Activated CD4-positive, alpha-beta T cell treated with anti-CD3 and anti-CD28 coated beads for 4 hours (primary cell): ENCODE results near the gene RBM38.
"Not testable (repeated sequence)": the region's sequence is repeated elsewhere in the genome, so short reads cannot be mapped to it uniquely, and the experiment has no call there.

Source experiments
- DNase-seq, 2 donors: peaks; one replicate each; pipeline ENCODE4 v3.0.0-alpha.2; 2020

The RBM38 gene

DNA sequence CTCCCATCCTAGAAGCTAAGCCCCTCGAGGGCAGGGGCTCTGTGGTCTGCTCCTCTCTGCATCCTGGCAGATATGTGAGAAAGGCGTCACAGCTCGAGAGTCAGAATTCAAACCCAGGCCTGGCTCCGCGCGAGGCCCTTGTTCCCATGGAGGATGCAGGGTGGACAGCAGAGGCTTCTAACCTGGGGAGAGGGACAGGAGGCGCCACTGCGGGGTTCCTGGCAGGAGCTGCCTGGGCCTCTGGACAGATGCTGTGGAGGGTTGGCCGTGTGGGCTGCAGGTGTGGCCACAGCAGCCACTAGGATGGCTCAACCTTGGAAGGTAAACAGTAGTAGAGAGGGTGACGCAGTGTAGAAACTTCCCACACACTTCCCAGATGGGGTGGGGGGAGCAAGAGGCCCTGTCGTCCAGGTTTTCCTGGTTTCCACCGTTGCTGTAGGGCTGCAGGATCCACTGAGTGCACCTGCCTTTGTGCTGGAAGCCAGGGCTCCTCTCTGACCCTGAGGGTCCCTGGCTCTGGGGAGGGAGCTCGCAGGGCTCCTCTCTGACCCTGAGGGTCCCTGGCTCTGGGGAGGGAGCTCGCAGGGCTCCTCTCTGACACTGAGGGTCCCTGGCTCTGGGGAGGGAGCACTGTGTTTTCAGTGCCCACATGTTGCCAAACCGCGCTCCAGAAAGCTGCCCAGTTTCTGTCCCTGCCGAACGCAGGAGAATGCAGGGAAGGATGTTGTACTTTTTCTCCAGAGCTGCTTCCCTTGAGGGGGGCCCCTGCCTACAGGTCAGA lies 14.2 kb downstream of the RBM38 start:
- no peak for DNase-seq

DNA sequence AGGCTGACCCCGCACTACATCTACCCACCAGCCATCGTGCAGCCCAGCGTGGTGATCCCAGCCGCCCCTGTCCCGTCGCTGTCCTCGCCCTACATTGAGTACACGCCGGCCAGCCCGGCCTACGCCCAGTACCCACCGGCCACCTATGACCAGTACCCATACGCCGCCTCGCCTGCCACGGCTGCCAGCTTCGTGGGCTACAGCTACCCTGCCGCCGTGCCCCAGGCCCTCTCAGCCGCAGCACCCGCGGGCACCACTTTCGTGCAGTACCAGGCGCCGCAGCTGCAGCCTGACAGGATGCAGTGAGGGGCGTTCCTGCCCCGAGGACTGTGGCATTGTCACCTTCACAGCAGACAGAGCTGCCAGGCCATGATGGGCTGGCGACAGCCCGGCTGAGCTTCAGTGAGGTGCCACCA lies 16.4 kb downstream of the RBM38 start:
- DNase-seq = no peak

DNA sequence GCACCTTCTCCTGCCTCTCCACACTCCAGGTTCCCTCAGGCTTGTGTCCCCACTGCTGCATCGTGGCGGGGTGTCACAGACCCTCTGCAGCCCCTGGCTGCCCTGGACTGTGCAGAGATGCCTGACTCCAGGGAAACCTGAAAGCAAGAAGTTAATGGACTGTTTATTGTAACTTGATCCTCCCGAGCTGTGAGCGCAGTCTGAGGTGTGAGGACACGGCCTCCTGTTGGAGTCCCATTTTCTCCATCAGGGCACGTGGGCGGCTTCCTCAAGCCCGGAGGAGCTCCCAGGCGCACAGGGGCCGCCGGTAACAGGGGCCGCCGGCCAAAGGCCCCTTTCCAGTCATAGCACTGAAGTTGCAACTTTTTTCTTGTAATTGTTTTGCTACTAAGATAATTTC lies 16.9 kb downstream of the RBM38 start:
- DNase-seq = no peak

DNA sequence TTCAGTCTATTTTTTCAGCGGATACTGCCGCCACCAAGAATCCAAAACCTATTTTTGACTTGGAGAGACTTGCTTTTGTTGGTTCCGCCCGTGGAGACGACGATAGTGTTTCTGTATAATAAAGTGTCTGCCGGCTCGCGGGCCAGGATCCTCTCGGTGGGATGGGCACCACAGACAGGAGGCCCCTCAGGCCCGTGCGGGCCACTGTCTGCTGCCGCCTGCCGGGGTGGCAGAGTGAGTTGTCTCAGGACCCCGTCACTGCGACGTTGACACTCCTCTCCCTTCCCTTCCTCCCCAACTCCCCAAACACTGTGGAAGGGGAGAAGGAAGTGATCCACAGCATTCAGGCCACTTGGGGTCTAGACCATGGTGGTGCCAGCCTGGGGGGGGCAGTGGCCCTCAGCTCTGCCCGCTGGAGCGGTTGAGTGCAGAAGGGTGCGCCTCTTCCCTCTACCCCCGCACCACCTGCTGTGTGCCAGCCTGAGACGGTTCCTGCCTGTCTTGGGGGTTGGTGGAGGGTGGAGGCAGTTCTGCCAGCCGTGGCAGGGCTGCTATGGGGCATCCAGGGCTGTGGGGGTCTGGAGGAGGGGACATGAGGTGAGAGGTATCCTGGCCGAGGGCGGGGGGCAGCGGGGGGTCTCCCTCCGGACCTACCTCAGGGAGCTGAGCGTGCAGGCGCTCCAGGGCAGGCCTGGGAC lies 17.5 kb downstream of the RBM38 start:
- no peak for DNase-seq

DNA sequence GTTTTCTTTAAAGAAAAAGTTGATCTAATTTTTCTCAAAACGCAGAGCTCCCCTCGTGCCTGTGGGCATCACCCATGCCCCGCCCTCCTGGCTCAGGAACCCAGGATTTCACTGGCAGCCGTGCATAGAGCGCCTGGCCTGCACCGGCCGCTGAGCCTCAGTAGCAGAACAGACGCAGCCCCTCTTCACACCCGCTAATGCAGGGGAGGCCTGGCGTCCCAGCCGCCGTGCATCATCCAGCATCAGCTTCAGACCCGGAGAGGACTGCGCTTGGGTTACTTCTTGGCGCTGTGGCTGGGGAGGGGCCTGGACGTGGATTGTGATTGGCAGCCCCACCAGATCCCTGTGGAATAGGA lies 18.1 kb downstream of the RBM38 start:
- DNase-seq = no peak

DNA sequence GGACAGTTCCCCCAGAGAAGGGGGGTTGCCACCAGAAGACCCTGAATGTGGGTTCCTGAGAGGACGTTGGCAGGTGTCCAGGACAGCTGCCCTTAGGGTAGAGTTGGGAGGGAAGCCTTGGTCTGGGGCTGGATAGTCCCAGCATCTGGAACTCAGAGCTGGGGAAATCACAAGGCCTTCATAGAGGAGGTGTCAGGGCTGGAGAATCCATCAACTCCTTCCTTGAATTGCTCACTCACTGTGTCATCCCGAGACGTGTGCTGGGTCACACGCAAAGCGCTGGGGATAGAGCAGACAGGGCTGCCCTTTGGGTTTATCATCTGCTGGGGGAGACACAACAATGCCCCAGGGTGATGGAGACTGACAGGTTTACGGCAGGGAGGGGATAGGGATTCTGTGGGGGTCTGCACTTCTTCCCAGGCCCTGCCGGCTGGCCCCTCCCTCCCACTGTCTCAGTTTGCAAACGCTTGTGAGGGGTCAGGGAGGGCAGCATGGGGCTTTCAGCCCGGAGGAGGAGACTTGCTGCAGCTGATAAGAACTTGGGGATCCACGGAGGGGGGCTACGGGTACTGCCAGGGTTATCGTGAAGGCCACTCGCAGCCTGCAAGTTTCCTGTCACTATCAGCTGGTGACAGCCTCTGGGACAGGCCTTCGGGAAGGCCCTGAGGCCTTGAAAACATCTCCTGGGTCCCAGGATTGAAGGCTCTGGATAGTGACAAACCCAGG lies 18.6 kb downstream of the RBM38 start:
- no peak for DNase-seq

DNA sequence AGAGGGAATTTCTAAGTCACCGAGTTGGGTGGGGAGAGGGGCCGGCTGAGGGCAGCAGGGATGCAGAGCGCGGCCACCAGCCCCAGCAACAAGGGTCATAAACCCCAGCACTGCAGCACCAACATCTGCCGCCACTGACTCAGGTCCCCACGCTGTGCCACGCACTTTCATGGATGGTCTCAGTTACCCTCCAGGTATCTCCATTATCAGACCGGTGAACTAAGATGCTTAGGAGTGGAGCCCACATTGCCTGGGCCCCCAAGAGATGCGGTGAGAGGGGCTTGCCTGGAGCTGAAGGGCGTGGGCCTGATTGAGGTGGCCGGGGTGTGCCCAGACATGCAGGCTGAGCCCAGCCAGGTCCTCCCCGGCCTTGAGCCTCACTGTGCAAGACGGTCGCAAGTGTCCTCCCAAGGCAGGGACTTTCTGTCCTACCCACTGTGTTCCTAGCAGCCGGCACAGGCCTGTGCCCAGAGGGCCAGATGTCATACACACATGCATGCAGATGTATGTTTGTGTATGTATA lies 19.3 kb downstream of the RBM38 start:
- no peak for DNase-seq

DNA sequence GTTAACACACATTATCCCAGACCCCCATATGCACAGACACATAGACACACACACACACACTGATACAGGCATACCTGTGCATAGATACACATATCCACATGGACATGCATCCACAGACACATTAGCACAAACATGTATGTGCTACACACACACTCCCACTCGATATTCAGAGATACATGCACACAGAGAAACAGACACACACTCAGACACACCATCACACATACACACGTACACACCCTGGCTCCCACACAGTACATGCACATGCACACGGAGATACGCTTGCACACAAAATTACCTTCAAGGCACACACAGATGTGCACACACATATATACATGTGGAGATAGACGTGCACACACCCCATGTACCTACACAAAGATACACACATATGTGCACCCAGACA lies 19.7 kb downstream of the RBM38 start:
- DNase-seq = no peak

DNA sequence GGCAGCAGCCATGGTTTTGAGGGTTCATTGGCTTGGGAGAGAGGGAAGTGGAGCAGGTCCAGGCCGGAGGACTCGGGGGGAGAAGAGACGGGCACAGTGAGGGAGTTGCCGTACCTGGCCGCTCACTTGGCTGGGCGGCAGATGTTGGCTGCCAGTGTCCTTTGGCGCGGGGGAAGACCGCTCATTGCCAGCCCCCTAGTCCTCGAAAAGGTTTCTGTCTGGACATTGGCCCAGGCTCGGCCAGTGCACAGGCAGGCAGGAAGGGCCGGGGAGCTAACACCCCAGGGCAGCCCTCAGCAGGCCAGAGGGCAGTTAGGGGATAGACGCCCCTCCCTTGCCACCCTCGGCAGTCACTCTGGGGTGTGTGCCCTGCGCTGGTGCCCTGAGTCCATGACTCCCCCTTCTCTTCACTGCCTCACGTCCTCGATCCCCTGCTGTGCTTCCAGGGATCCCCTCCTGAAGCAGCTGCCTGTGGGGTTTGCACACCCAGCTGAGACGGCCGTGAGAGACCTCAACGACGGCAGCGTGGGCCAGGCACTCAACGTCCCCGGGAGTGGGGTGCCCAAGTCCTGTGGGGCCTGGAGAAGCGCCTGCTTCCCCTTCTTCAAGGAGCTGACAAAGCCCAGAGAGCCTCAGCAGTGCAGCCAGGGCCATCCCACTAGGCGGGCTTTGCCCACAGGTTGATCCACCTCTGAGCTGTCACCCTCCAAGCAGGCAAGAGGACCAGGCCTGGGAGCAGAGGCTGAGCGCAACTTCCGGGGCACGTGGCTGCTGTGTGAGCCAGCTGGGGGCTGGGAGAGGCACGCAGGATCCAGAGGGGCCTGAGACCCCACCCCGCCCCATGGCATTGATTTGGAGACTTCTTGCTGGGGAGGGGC lies 20.4 kb downstream of the RBM38 start:
- no peak for DNase-seq

DNA sequence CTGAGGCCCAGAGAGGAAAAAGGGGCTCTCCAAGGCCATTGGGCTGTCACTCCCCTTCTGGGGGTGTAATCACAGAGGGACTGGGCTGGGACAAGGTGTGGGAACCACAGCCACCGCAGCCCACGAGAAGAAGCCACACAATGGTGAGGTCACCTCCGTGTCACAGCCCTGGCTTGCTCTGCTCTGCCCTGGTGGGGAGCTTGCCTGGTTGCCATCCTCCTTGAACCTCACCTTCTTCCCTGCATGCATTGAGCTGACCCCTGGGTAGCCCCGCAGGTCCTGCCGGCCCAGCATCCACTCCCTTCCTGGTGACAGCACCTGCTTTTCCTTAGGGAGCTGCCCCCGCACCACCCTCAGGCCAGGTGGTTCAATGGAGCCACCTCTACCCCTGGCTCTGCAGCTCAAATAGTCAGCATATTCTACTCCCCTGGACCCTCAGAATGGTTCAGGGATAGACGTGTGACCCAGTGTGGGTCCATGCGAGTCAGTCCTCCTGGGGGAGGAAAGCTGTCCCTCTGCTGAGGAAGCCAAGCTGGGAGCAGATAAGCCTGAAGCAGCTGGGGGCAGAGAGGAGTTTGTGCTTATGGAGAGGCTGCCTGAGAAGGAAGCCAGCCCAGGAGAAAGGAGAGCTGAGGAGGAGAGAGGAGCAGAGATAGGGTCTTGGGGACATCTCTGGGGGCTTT lies 21.3 kb downstream of the RBM38 start:
- DNase-seq = no peak

DNA sequence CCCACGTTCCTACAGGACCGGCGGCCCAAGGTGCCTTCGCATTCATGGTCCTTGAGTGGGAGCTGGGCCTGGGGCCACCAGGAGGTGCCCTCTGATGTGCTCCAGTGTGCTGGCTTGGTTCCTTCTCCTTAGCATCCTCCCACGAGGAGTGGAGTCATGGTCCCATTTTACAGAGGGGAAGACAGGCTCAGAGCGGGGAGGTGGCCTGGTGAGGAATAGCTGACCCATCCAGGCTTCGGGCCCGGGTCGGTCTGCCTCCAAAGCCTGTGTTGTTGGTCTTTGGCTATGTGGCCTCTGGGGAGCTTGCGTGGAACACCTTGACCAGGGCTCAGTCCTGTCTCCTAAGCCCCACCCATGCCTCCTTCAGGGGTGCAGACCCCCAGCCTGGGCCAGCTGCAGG lies 22.8 kb downstream of the RBM38 start:
- DNase-seq = no peak

DNA sequence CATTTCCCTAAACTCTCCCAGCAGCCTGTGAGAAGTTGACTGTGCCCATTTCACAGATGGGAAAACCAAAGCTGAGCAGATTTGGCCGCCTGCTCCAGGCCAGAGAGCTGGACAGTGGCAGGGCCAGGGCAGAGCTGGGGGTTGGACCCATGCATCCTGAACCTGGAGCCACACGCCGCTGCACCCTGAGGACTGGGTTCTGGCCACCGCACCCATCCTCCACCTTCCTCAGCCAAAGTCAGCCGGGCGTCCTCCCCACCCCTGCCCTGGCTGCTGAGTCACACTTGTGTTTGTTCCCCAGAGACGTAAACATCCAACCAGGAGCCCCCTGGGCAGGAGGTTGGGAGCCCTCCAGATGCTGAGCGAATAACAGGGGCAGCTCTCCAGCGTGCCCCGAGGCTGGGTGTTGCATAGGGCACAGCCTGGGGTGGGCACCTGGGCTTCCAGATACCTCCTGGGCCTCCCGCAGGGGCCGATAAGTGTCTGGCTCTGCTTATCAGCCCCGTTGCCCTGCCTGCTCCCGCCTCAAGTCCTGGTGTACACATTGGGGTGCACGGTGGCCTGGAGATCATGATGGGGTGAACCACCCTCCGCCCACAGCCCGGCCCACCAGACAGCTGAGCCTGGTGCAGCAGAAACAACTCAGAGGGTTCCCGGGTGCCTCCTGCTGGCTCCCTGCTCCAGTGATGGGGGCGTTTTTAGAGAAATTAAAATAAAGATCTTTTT lies 23.8 kb downstream of the RBM38 start:
- no peak for DNase-seq

DNA sequence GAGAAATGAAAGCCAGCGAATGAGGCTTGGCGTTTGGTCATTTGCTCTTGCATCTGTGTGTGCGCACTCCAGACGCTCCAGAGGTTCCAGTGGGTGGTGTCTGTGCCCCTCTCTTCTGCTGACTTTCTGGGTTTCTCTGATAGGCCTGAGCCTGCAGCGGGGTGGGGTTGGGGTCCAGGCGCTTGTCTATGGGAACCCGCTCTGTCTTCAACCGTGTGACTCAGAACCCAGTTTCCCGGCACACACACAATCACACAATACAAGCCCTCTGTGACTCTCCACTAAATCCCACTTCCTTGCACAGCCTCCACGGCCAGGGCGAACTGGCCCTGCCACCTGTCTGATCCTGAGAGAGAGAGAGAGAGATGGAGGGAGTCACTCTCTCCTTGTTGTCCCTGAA lies 24.6 kb downstream of the RBM38 start:
- no peak for DNase-seq

DNA sequence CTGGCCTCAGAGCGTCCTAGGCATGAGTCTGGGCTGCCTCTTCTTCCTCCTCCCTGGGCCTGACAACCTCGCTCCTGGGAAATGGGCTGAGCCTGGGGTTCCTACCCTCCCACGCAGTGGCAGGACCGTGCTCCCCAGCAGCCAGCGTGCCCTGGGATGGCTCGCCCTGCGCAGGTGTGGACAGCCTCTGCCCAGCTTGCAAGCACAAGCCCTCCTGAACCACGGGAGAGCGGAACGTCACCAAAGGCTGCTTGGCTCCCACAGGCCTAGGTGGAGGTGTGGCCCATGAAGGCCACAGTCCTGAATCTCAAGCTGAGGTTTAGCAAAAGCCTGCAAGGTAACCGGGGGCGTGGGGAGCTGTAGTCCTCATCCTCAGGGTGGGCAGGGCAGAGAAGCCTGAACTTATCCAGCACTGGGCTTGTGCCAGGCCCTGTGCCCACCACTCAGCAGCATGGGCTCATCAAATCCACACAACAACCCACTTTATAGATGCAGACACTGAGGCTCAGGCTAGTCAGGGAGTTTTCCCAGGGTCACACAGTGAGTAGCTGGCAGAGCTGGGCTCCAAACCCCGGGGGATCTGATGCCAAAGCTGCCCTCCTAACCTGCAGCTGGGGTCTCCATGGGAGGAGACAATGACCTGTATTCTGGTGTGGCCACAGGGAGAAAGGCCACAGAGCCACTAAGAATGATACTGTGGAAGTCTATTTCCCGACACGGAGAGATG lies 25.3 kb downstream of the RBM38 start:
- DNase-seq = no peak

DNA sequence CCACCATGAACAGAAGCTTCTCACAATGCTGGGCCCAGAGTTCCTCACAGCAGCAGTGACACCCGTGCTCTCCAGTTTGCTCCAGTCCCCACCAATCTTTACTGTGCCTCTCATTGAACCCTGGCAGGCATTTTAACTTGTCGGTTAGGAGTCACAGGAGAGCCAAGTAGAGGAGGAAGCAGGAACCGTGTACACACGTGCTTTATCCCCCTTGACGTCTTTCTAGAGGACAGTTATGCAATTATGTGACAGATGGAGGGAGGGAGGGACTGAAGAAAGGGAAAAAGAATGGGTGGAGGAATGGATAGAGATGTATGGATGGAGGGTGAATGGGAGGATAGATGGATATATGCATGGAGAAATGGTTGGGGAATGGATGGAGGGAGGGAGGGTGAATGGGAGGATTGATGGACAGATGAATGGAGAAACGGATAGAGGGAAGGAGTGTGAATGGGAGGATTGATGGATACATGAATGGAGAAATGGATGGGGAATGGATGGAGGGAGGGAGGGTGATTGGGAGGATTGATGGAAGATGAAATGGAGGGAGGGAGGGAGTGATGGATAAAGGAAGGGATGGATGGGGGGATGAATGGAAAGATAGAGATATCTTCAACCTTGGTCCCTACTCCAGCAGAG lies 26.0 kb downstream of the RBM38 start:
- no peak for DNase-seq

DNA sequence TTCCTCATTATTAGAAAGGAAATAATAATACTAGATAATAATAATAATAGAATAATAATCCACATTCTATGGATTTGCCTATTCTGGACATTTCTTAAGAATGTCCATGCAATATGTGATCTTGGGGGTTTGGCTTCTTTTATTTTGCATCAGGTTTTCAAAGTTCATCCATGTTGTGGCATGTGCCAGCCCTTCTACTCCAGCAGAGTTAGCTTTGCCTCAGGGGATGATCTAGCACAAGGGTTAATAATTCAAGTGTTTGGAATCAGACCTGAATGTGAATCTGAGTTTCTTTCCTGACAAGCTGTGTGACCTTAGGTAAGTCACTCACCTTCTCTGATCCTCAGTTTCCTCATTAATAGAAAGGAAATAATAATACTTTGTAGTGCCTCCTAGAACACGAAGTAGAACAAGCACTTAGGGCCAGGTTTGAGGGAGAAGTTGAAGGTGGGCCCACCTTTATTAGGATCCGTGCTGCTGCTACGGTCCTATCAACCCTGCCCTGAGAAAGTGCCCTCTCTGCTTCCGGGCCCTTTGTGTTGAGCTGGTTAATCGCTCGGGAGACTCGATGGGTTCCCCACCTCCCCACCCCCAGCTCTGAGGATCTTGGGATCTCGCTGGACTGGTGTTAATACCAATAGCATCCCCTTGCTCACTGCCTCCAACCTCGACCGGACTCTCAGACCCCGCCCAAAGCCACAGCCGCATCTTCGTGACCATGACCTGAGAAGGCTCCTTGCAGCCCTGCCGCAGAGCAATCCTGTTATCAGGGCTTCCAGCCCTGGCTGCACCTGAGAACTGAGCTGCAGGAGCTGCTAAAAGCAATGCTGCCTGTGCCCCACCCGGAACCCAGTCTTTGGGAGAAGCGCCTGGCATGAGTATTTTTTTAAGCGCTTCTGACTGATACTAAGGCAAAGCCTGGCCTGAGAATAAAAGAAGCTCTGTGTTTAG lies 26.9 kb downstream of the RBM38 start:
- no peak for DNase-seq

DNA sequence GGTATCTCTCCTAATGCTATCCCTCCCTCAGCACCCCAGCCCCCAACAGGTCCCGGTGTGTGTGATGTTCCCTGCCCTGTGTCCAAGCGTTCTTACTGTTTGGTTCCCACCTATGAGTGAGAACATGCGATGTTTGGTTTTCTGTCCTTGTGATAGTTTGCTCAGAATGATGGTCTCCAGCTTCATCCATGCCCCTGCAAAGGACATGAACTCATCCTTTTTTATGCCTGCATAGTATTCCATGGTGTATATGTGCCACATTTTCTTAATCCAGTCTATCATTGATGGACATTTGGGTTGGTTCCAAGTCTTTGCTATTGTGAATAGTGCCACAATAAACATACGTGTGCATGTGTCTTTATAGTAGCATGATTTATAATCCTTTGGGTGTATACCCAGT lies 28.3 kb downstream of the RBM38 start:
- not testable (repeated sequence) for DNase-seq

DNA sequence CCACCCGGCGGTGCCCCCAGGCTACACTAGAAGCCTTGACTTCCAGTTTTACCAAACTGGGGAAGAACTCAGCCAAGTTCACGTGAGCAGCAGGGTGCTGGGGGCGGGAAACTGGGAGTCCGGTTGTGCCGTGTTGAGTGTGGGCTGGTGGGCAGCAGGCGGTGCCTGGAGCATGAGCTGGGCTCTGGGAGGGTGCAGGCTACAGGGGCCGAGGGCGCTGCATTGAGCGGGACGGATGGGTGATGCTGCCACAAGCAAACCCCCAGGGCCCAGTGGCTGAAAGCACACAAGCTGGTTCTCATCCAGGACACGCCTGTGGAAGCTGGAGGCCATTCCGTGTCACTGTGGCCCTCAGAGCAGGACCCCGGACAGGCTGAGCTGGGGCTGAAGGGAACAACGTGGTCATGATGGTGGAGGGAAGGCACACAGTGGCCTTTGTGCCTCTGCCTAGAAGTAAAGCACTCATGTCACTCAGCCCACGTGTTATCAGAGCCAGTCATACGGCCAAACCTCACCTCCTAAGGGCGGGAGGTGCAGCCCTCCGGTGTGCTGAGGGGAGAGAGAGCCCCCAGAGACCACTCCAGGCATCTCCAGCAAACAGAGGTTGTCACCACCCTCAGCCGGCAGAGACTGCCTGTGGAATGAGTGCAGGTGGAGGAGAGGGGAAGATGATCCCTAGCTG lies 29.5 kb downstream of the RBM38 start:
- no peak for DNase-seq
